Fibroblast of skin of back (primary cell): ENCODE results near the gene TSHZ2.
A peak's percentile ranks its signal among the peaks of the same experiment; 100 is the strongest.

Experiments
- DNase-seq: peaks from one replicate; pipeline ENCODE4 v3.0.0-alpha.2; 2013

The TSHZ2 gene

GRCh38 chr20:53028337-53029007, 56.3 kb downstream of the TSHZ2 start:
- DNase-seq, result no peak

- DNase-seq, result no peak
Observed at GRCh38 chr20:53030061-53030460, 57.9 kb downstream of the TSHZ2 start.

- no peak for DNase-seq
Observed at GRCh38 chr20:53032046-53032445, 59.9 kb downstream of the TSHZ2 start.

- peak; percentile 9 for DNase-seq
Observed at GRCh38 chr20:53032478-53032932, 60.3 kb downstream of the TSHZ2 start.

GRCh38 chr20:53033176-53033575, 61.0 kb downstream of the TSHZ2 start:
- DNase-seq, result no peak

GRCh38 chr20:53034899-53035298, 62.7 kb downstream of the TSHZ2 start:
- no peak for DNase-seq

- no peak for DNase-seq
Observed at GRCh38 chr20:53036992-53037391, 64.8 kb downstream of the TSHZ2 start.

- no peak for DNase-seq
Observed at GRCh38 chr20:53037621-53038020, 65.5 kb downstream of the TSHZ2 start.

GRCh38 chr20:53038299-53038698, 66.1 kb downstream of the TSHZ2 start:
- no peak for DNase-seq

GRCh38 chr20:53040693-53041589, 68.8 kb downstream of the TSHZ2 start:
- DNase-seq, result no peak

GRCh38 chr20:53042521-53042920, 70.4 kb downstream of the TSHZ2 start:
- no peak for DNase-seq

- no peak for DNase-seq
Observed at GRCh38 chr20:53044296-53044695, 72.1 kb downstream of the TSHZ2 start.

- DNase-seq, result no peak
Observed at GRCh38 chr20:53045941-53046340, 73.8 kb downstream of the TSHZ2 start.

- DNase-seq, result no peak
Observed at GRCh38 chr20:53047203-53047602, 75.0 kb downstream of the TSHZ2 start.

- no peak for DNase-seq
Observed at GRCh38 chr20:53048387-53048786, 76.2 kb downstream of the TSHZ2 start.

GRCh38 chr20:53050338-53050737, 78.2 kb downstream of the TSHZ2 start:
- DNase-seq, result no peak

GRCh38 chr20:53052380-53052779, 80.2 kb downstream of the TSHZ2 start:
- no peak for DNase-seq

GRCh38 chr20:53053595-53053994, 81.4 kb downstream of the TSHZ2 start:
- DNase-seq, result no peak

- DNase-seq, result no peak
Observed at GRCh38 chr20:53055367-53056067, 83.4 kb downstream of the TSHZ2 start.

- DNase-seq, result no peak
Observed at GRCh38 chr20:53057579-53057978, 85.4 kb downstream of the TSHZ2 start.

- DNase-seq, result no peak
Observed at GRCh38 chr20:53059848-53060247, 87.7 kb downstream of the TSHZ2 start.

GRCh38 chr20:53061192-53062108, 89.3 kb downstream of the TSHZ2 start:
- no peak for DNase-seq
